ENCODE results near the gene RPA1. TPM values are rescaled to one million over a fixed set of nuclear protein-coding genes. Genes with fewer than 3 reads are reported as not detected.
A peak's percentile ranks its signal among the peaks of the same experiment; 100 is the strongest.

Gene RPA1
- total and polyA plus RNA-seq, 4 donors: 10.7 to 82.6 (median 33.6) TPM

- no peaks in the 10 kb centered on the region for H3K36me3 ChIP-seq (ENCODE audit: control insufficient read depth in 4 of 4, insufficient read depth in 4 of 4, low read length in 4 of 4)
- no peak overlapping the region for H3K4me3 ChIP-seq
- peaks cover 0 to 58% (median 5%) of the 10 kb centered on the region in 5 donors for H3K4me1 ChIP-seq (ENCODE audit: control insufficient read depth in 5 of 5, insufficient read depth in 5 of 5, low read length in 5 of 5)
- TF ChIP-seq, protein P1, sequence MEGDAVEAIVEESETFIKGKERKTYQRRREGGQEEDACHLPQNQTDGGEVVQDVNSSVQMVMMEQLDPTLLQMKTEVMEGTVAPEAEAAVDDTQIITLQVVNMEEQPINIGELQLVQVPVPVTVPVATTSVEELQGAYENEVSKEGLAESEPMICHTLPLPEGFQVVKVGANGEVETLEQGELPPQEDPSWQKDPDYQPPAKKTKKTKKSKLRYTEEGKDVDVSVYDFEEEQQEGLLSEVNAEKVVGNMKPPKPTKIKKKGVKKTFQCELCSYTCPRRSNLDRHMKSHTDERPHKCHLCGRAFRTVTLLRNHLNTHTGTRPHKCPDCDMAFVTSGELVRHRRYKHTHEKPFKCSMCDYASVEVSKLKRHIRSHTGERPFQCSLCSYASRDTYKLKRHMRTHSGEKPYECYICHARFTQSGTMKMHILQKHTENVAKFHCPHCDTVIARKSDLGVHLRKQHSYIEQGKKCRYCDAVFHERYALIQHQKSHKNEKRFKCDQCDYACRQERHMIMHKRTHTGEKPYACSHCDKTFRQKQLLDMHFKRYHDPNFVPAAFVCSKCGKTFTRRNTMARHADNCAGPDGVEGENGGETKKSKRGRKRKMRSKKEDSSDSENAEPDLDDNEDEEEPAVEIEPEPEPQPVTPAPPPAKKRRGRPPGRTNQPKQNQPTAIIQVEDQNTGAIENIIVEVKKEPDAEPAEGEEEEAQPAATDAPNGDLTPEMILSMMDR (IDR thresholded peaks at IDR 0.05; ENCODE audit: control extremely low read depth, extremely low read depth): no peak
- peak; percentile 82 to 89 (median 84) for DNase-seq
- H3K27me3 ChIP-seq (ENCODE audit: control insufficient read depth in 3 of 3, insufficient read depth in 3 of 3, low read length in 2 of 3): no peaks in the 10 kb centered on the region
- H3K9me3 ChIP-seq (ENCODE audit: control insufficient read depth in 4 of 4, insufficient read depth in 3 of 4, low read length in 3 of 4): peaks cover 0 to 2% (median 0%) of the 10 kb centered on the region in 4 donors
- ATAC-seq (ENCODE audit: insufficient read depth, low FRiP score): no peak
- WGBS, 2 donors: 80 to 93% methylated on average over 11 of the region's 11 CpGs
- no peak overlapping the region for H3K9ac ChIP-seq (ENCODE audit: insufficient read depth in 1 of 2, low read length in 2 of 2)
- H3K27ac ChIP-seq (ENCODE audit: low read depth in 1 of 2, low read length in 1 of 2): no peak overlapping the region
These were observed 113.6 kb downstream of the RPA1 start for GRCh38 chr17:1943436-1943831.

DNA sequence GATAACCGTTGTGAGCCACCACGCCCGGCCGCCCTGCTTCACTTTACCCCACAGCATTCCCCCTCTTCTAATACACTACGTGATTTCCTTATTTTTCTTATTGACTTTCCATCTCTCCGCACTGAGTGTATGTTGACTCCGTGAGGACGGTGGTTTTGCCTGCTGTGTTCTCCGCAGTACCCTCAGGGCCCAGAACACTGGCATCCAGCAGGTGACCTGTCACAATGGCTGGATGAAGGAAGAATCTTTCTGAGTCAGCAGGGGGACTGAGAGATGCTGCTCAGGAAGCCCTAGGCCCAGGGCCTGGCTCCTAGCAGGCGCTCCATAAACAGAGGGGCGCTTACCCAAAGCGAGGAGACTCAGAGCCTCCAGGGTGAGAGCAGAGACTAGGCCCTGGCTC lies 115.8 kb downstream of the RPA1 start:
- TF ChIP-seq, protein P1 (IDR thresholded peaks at IDR 0.05; ENCODE audit: control extremely low read depth, extremely low read depth): no peak
- H3K27me3 ChIP-seq (ENCODE audit: control insufficient read depth in 3 of 3, insufficient read depth in 3 of 3, low read length in 2 of 3): no peaks in the 10 kb centered on the region
- no peaks in the 10 kb centered on the region for H3K36me3 ChIP-seq (ENCODE audit: control insufficient read depth in 4 of 4, insufficient read depth in 4 of 4, low read length in 4 of 4)
- 95 to 96% methylated on average over 12 of the region's 12 CpGs for WGBS, 2 donors
- DNase-seq: no peak
- H3K9me3 ChIP-seq (ENCODE audit: control insufficient read depth in 4 of 4, insufficient read depth in 3 of 4, low read length in 3 of 4): peaks cover 0 to 2% (median 0%) of the 10 kb centered on the region in 4 donors
- H3K4me1 ChIP-seq (ENCODE audit: control insufficient read depth in 5 of 5, insufficient read depth in 5 of 5, low read length in 5 of 5): peaks cover 0 to 45% (median 5%) of the 10 kb centered on the region in 5 donors
- ATAC-seq (ENCODE audit: insufficient read depth, low FRiP score): no peak
- H3K9ac ChIP-seq (ENCODE audit: insufficient read depth in 1 of 2, low read length in 2 of 2): no peak overlapping the region
- no peak overlapping the region for H3K4me3 ChIP-seq
- H3K27ac ChIP-seq (ENCODE audit: low read depth in 1 of 2, low read length in 1 of 2): no peak overlapping the region

- Histone ChIP-seq H3K9me3 (ENCODE audit: control insufficient read depth in 4 of 4, insufficient read depth in 3 of 4, low read length in 3 of 4) (peaks cover 0 to 2% (median 0%) of the 10 kb centered on the region in 4 donors), H3K36me3 (ENCODE audit: control insufficient read depth in 4 of 4, insufficient read depth in 4 of 4, low read length in 4 of 4) (no peaks in the 10 kb centered on the region), H3K4me3 (no peak overlapping the region), H3K27me3 (ENCODE audit: control insufficient read depth in 3 of 3, insufficient read depth in 3 of 3, low read length in 2 of 3) (no peaks in the 10 kb centered on the region), H3K9ac (ENCODE audit: insufficient read depth in 1 of 2, low read length in 2 of 2) (no peak overlapping the region), H3K4me1 (ENCODE audit: control insufficient read depth in 5 of 5, insufficient read depth in 5 of 5, low read length in 5 of 5) (peaks cover 0 to 38% (median 3%) of the 10 kb centered on the region in 5 donors), H3K27ac (ENCODE audit: low read depth in 1 of 2, low read length in 1 of 2) (no peak overlapping the region)
- DNase-seq (no peak), ATAC-seq (ENCODE audit: insufficient read depth, low FRiP score) (no peak)
- TF ChIP-seq, protein P1 (IDR thresholded peaks at IDR 0.05; ENCODE audit: control extremely low read depth, extremely low read depth): no peak
- WGBS, 2 donors: 87 to 91% methylated on average over 20 of the region's 20 CpGs
These were observed 116.5 kb downstream of the RPA1 start for GRCh38 chr17:1946021-1946932.

Data from lung (tissue), 12 donors.